Liver (tissue), 9 donors: ENCODE measurements around the gene PSMB2. TPM values are rescaled to one million over a fixed set of nuclear protein-coding genes. Genes with fewer than 3 reads are reported as not detected.

Source experiments
- DNase-seq: peaks from one replicate; pipeline ENCODE4 v3.0.0-alpha.2; 2017; ENCODE audit warnings: low spot score
- H3K27ac ChIP-seq, 2 donors: one replicate each; pipeline ENCODE4 v1.7.0; 2013; ENCODE audit warnings: inconsistent platforms in 2 of 2, low read length in 2 of 2, control low read depth in 1 of 2, low read depth in 1 of 2, mild to moderate bottlenecking in 1 of 2
- H3K27me3 ChIP-seq, 4 donors: one replicate each; pipeline versions ENCODE4 v1.6.1 to v1.7.0; 2013; ENCODE audit warnings: low read length in 3 of 4, inconsistent platforms in 1 of 4, mild to moderate bottlenecking in 1 of 4, moderate library complexity in 1 of 4; ENCODE audit not compliant: control insufficient read depth in 4 of 4, insufficient read depth in 4 of 4
- H3K36me3 ChIP-seq, 4 donors: one replicate each; pipeline versions ENCODE4 v1.6.1 to v1.7.0; 2013; ENCODE audit warnings: low read length in 3 of 4, mild to moderate bottlenecking in 3 of 4, low read depth in 1 of 4, moderate library complexity in 1 of 4; ENCODE audit not compliant: control insufficient read depth in 4 of 4, insufficient read depth in 3 of 4
- H3K4me1 ChIP-seq, 4 donors: one replicate each; pipeline versions ENCODE4 v1.6.1 to v1.7.0; 2013; ENCODE audit warnings: low read length in 3 of 4, mild to moderate bottlenecking in 3 of 4, moderate library complexity in 1 of 4; ENCODE audit not compliant: control insufficient read depth in 4 of 4, insufficient read depth in 4 of 4
- H3K4me3 ChIP-seq, 3 donors: one replicate each; pipeline versions ENCODE4 v1.6.1 to v1.7.0; 2013; ENCODE audit warnings: low read length in 3 of 3, control low read depth in 1 of 3, low read depth in 1 of 3, mild to moderate bottlenecking in 1 of 3
- H3K9ac ChIP-seq, 2 donors: one replicate each; pipeline ENCODE4 v1.7.0; 2013; ENCODE audit warnings: low read length in 2 of 2, mild to moderate bottlenecking in 2 of 2, moderate library complexity in 2 of 2, control low read depth in 1 of 2, low read depth in 1 of 2
- H3K9me3 ChIP-seq, 4 donors: one replicate each; pipeline versions ENCODE4 v1.6.1 to v1.7.0; 2013; ENCODE audit warnings: low read length in 3 of 4; ENCODE audit not compliant: control insufficient read depth in 4 of 4
- ATF3 ChIP-seq: IDR thresholded peaks from 2 replicates; pipeline ENCODE4 v1.6.1; 2016; ENCODE audit warnings: antibody characterized with exemption
- CTCF ChIP-seq: fragments of 150-350 bp; IDR thresholded peaks from 2 replicates; pipeline ENCODE4 v1.5.1; 2017; ENCODE audit warnings: improper control_type of control experiment, low read depth, low read length; ENCODE audit not compliant: missing input control
- EGR1 ChIP-seq, 2 donors: IDR thresholded peaks; 2 replicates each; pipeline ENCODE4 v1.6.1; 2016 to 2018; ENCODE audit warnings: antibody characterized with exemption in 2 of 2, low read depth in 2 of 2
- FOXA1 ChIP-seq: IDR thresholded peaks from 2 replicates; pipeline ENCODE4 v1.6.1; 2016; ENCODE audit warnings: antibody characterized with exemption
- FOXA2 ChIP-seq: IDR thresholded peaks from 2 replicates; pipeline ENCODE4 v1.6.1; 2016; ENCODE audit warnings: antibody characterized with exemption
- GABPA ChIP-seq, 2 donors: IDR thresholded peaks in 1 of 2; conservative IDR thresholded peaks in 1 of 2; 2 replicates each; pipeline ENCODE4 v1.6.1; 2016; ENCODE audit warnings: antibody characterized with exemption in 2 of 2, mild to moderate bottlenecking in 1 of 2, moderate library complexity in 1 of 2
- HNF4A ChIP-seq, 2 donors: conservative IDR thresholded peaks; 2 replicates each; pipeline ENCODE4 v1.6.1; 2016; ENCODE audit warnings: antibody characterized with exemption in 2 of 2, mild to moderate bottlenecking in 2 of 2
- HNF4G ChIP-seq: IDR thresholded peaks from 2 replicates; pipeline ENCODE4 v1.6.1; 2016; ENCODE audit warnings: antibody characterized with exemption
- MAX ChIP-seq: IDR thresholded peaks from 2 replicates; pipeline ENCODE4 v1.6.1; 2016; ENCODE audit warnings: antibody characterized with exemption
- NR2F2 ChIP-seq: IDR thresholded peaks from 2 replicates; pipeline ENCODE4 v1.6.1; 2016; ENCODE audit warnings: antibody characterized with exemption
- RAD21 ChIP-seq, 2 donors: IDR thresholded peaks; 2 replicates each; pipeline ENCODE4 v1.6.1; 2016; ENCODE audit warnings: antibody characterized with exemption in 2 of 2, mild to moderate bottlenecking in 2 of 2
- REST ChIP-seq: IDR thresholded peaks from 2 replicates; pipeline ENCODE4 v1.6.1; 2016; ENCODE audit warnings: antibody characterized with exemption, mild to moderate bottlenecking
- RXRA ChIP-seq, 2 donors: IDR thresholded peaks; 2 replicates each; pipeline ENCODE4 v1.6.1; 2017 to 2018; ENCODE audit warnings: antibody characterized with exemption in 2 of 2, mild to moderate bottlenecking in 1 of 2
- TAF1 ChIP-seq: conservative IDR thresholded peaks from 2 replicates; pipeline ENCODE4 v1.6.1; 2016; ENCODE audit warnings: antibody characterized with exemption, mild to moderate bottlenecking
- YY1 ChIP-seq: IDR thresholded peaks from 2 replicates; pipeline ENCODE4 v1.6.1; 2016; ENCODE audit warnings: antibody characterized with exemption, mild to moderate bottlenecking
- ZBTB33 ChIP-seq: IDR thresholded peaks from 2 replicates; pipeline ENCODE4 v1.6.1; 2016; ENCODE audit warnings: antibody characterized with exemption
- WGBS: extraction: QIAGEN DNeasy Blood & Tissue Kit; methylation state at CpG from one replicate; pipeline ENCODE4 v1.1.7; 2013; 5-methylcytosine and 5-hydroxymethylcytosine counted together
- polyA plus RNA-seq, 2 donors: library from polyadenylated mRNA; stranded (reverse) in 1 of 2; unstranded in 1 of 2; fragments of 200-250 nt in 1 of 2; fragments of >200 nt in 1 of 2; fragmentation: Nextera tagmentation in 1 of 2; extraction: Ambion mirVana in 1 of 2; gene quantifications; one replicate each; pipeline versions ENCODE4 v1.2.1 to v1.2.3, GENCODE V29; 2013 to 2015
- total RNA-seq, 2 donors: library from RNA; depleted of rRNA; stranded (reverse); fragments of >200 nt; gene quantifications; one replicate each; pipeline ENCODE4 v1.2.3, GENCODE V29; 2014
- donor health status: healthy.
- donor health status: healthy.
- donor health status: healthy.
- donor health status: healthy.
- donor health status: healthy.

PSMB2 gene
- total and polyA plus RNA-seq, 4 donors = 19.1 to 76.6 (median 40.8) TPM

GRCh38 chr1:35655196-35655595 is 13.9 kb upstream of the PSMB2 start:
- Histone ChIP-seq H3K9me3 (no peaks in the 10 kb centered on the region), H3K27ac (no peak overlapping the region), H3K4me3 (no peak overlapping the region), H3K27me3 (no peaks in the 10 kb centered on the region), H3K9ac (no peak overlapping the region), H3K36me3 (no peaks in the 10 kb centered on the region), H3K4me1 (no peaks in the 10 kb centered on the region)
- TF ChIP-seq TAF1 = no peak
- TF ChIP-seq CTCF = no peak
- TF ChIP-seq RAD21 (IDR thresholded peaks at IDR 0.05) = no peak
- TF ChIP-seq ZBTB33 = no peak
- TF ChIP-seq HNF4G = no peak
- TF ChIP-seq FOXA1 = no peak
- no peak for TF ChIP-seq YY1
- TF ChIP-seq EGR1 (IDR thresholded peaks at IDR 0.05; ENCODE audit: low read depth in 2 of 2) = no peak
- TF ChIP-seq NR2F2 = no peak
- TF ChIP-seq HNF4A (conservative IDR thresholded peaks at IDR 0.05) = no peak
- no peak for TF ChIP-seq FOXA2
- no peak for TF ChIP-seq REST
- no peak for TF ChIP-seq MAX
- TF ChIP-seq ATF3 = no peak
- WGBS = 35% methylated on average over 1 of the region's 1 CpG
- DNase-seq = no peak

- H3K27me3 ChIP-seq = peaks cover 0 to 2% (median 0%) of the 10 kb centered on the region in 4 donors
- H3K27ac ChIP-seq = no peak overlapping the region
- no peak overlapping the region for H3K9ac ChIP-seq
- H3K4me3 ChIP-seq = no peak overlapping the region
- H3K4me1 ChIP-seq = no peaks in the 10 kb centered on the region
- 69% methylated on average over 3 of the region's 3 CpGs for WGBS
- TF ChIP-seq RAD21 (IDR thresholded peaks at IDR 0.05) = no peak
- TF ChIP-seq HNF4A (conservative IDR thresholded peaks at IDR 0.05) = no peak
- no peak for TF ChIP-seq RXRA (IDR thresholded peaks at IDR 0.05)
- no peak for TF ChIP-seq GABPA (IDR thresholded peaks at IDR 0.05 in 1 of 2, conservative IDR thresholded peaks at IDR 0.05 in 1 of 2)
- TF ChIP-seq ZBTB33 = no peak
- TF ChIP-seq EGR1 (IDR thresholded peaks at IDR 0.05; ENCODE audit: low read depth in 2 of 2) = no peak
- no peak for TF ChIP-seq YY1
- TF ChIP-seq FOXA2 = no peak
- no peak for TF ChIP-seq MAX
- no peak for TF ChIP-seq ATF3
- H3K36me3 ChIP-seq = no peaks in the 10 kb centered on the region
- DNase-seq = no peak
- H3K9me3 ChIP-seq = no peaks in the 10 kb centered on the region
These were observed 9.1 kb upstream of the PSMB2 start for GRCh38 chr1:35650416-35650815.
